SK-N-MC (cell line): ENCODE data around the gene SPATA31D3.
"Not testable (repeated sequence)": the region's sequence is repeated elsewhere in the genome, so short reads cannot be mapped to it uniquely, and the experiment has no call there.

ENCODE experiments used
- DNase-seq: peaks from one replicate; pipeline ENCODE4 v3.0.0-alpha.2; 2011; ENCODE audit warnings: low read depth, low spot score
- H3K27ac ChIP-seq: fragments of 200-600 bp; sonication (generic); 2 replicates; pipeline ENCODE4 v1.5.1; 2016; ENCODE audit warnings: mixed run types
- H3K36me3 ChIP-seq: fragments of 200-600 bp; sonication (generic); 2 replicates; pipeline ENCODE4 v1.6.1; 2017; ENCODE audit warnings: antibody characterized with exemption, low read length, mixed read lengths; ENCODE audit not compliant: insufficient read depth
- H3K4me3 ChIP-seq: fragments of 200-600 bp; sonication (generic); 2 replicates; pipeline ENCODE4 v1.5.1; 2016
- H3K9ac ChIP-seq: fragments of 200-600 bp; sonication (generic); 2 replicates; pipeline ENCODE4 v1.8.0; 2017; ENCODE audit warnings: mixed run types, mixed read lengths; ENCODE audit not compliant: insufficient read length
- H3K9me3 ChIP-seq: fragments of 200-600 bp; sonication (generic); 2 replicates; pipeline ENCODE4 v1.6.1; 2017; ENCODE audit warnings: low read depth, mild to moderate bottlenecking, antibody characterized with exemption, low read length, moderate library complexity, mixed read lengths
- EZH2 ChIP-seq: fragments of 200-600 bp; sonication (generic); IDR thresholded peaks from one replicate; pipeline ENCODE4 v1.6.1; 2017; ENCODE audit warnings: antibody characterized with exemption
- FOXP2 ChIP-seq: optimal IDR thresholded peaks from 2 replicates; pipeline ENCODE3; 2011; ENCODE audit warnings: mild to moderate bottlenecking, moderate library complexity; ENCODE audit not compliant: insufficient read depth; ENCODE audit errors: extremely low read length, control extremely low read depth
- POLR2AphosphoS5 ChIP-seq: IDR thresholded peaks from 2 replicates; pipeline ENCODE4 v1.6.1; 2012; ENCODE audit warnings: mild to moderate bottlenecking, low read depth, low read length, borderline replicate concordance

SPATA31D3 gene

DNA sequence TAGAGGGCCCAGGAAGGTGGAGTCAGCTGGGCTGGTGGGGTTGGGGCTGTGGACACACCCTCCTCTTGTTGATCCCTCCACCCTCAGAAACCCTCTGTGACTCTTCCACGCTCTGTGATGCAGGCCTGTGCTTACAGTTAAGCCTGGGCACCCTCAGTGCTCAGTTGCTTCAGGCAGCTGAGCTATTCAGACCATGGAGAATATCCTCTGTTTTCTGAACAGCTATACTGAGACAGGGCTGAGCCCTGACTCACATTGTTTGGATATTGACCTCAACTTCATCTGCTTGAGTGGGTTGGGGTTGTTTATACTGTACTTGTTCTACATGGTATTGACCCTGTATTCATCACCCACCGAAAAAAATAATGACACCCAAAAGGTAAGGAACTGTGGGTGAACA lies at the start of gene SPATA31D3:
Gene SPATA31D3 (plus strand): TSS at position 108 of the 400 bp plus-strand sequence. CDS start 86 bp downstream, at position 194.
- not testable (repeated sequence) for DNase-seq, H3K36me3 ChIP-seq, H3K9ac ChIP-seq, H3K9me3 ChIP-seq, H3K4me3 ChIP-seq, H3K27ac ChIP-seq

DNA sequence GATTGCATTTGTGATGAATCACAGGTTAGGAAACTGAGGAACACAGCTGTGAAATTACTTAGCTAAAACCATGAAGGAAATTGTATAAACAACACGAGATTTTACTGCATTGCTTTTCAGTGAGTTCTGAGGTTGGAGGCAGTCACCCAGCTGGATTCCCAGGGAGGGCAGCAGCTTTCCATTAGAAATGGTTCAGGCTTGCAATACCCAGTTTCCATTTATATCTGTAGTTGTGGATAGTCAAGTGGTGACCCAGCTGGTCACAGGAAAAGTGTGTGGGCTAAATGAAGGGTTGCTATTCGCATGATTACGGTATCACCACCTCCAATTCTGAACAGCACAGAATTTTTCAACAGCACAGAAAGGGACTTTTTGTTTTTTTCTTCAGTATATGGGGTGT lies 49.4 kb upstream of the SPATA31D3 start:
- DNase-seq, result no peak
- Histone ChIP-seq H3K4me3 (no peak overlapping the region), H3K36me3 (no peaks in the 10 kb centered on the region), H3K9me3 (no peaks in the 10 kb centered on the region), H3K9ac (no peak overlapping the region), H3K27ac (no peak overlapping the region)
- TF ChIP-seq POLR2AphosphoS5 (no peak), EZH2 (no peak), FOXP2 (no peak)

DNA sequence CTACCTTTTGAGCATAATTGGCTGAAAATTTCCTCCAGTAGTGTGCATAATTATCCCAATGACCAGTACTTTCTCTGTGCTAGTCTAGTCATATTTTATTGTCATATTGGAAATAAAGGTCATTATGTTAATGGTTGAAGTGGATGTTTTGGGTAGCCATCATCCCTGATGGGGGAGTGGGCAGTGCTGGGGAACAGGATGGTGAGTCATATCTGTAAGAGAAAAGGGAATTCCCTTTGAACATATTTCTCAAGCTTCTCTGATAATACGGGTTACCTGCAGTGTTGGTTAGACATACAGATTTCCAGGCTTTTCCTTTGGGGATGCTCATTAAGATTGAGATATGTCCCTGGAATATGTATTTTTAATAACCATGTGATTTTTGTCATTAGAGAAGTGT lies 48.4 kb upstream of the SPATA31D3 start:
- DNase-seq, result no peak
- no peaks in the 10 kb centered on the region for H3K36me3 ChIP-seq
- TF ChIP-seq EZH2 (no peak), POLR2AphosphoS5 (no peak), FOXP2 (no peak)
- no peak overlapping the region for H3K4me3 ChIP-seq
- no peaks in the 10 kb centered on the region for H3K9me3 ChIP-seq
- H3K27ac ChIP-seq, result no peak overlapping the region
- H3K9ac ChIP-seq, result no peak overlapping the region

DNA sequence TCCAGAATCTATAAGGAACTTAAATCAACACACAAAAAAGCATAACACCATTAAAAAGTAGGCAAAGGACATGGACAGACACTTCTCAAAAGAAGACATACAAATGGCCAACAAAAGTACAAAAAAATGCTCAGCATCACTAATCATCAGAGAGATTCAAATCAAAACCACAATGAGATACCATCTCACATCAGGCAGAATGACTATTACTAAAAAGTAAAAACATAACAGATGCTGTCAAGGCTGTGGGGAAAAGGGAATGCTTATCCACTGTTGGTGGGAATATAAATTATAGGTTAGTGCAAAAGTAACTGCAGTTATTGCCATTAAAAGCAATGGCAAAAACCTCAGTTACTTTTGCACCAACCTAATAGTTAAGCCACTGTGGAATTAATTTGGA lies 47.2 kb upstream of the SPATA31D3 start:
- Histone ChIP-seq H3K36me3 (no peaks in the 10 kb centered on the region), H3K9ac (no peak overlapping the region), H3K9me3 (no peaks in the 10 kb centered on the region), H3K27ac (no peak overlapping the region), H3K4me3 (no peak overlapping the region)
- no peak for TF ChIP-seq POLR2AphosphoS5
- no peak for TF ChIP-seq FOXP2
- TF ChIP-seq EZH2, result no peak
- no peak for DNase-seq

DNA sequence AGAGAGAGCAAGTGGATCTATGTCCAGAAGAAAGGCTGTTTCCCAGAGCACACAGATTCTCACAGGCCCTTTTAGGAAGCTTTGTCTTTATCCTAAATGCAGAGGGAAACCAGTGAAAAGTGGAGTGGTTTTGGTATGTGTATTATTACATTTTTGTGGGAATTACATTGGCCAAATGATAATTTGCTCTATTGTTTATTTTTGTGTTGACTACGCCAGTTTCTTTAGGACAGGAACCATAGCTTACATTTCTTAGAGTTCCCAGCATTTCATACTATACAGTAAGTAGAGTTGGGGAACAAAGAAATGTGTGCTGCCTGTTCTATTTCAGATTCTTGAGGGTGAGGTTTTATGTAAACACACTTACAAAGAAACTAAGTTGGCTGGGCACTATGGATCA lies 44.4 kb upstream of the SPATA31D3 start:
- no peak overlapping the region for H3K4me3 ChIP-seq
- no peak for DNase-seq
- H3K27ac ChIP-seq, result no peak overlapping the region
- TF ChIP-seq POLR2AphosphoS5, result no peak
- TF ChIP-seq FOXP2, result no peak
- no peak for TF ChIP-seq EZH2
- H3K9me3 ChIP-seq, result no peaks in the 10 kb centered on the region
- no peaks in the 10 kb centered on the region for H3K36me3 ChIP-seq
- H3K9ac ChIP-seq, result no peak overlapping the region

DNA sequence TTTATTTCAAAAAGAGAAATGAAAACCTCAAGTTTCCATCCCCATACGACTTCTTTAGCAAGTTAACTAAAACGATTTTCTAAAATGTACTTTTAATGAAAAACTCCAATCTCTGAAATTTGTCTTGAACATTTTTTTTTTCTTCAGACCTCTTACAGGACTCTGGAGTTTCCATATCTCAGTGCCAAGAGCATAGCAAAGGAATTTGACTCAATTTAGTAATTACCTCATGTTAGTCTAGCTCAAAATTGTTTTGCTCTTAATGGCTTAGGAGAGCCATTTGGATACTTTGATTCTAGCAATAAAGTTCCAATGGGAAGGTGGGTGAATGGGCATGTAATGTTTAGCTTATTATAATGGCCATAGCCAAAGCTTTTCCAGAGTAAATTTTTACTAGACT lies 41.1 kb upstream of the SPATA31D3 start:
- no peak for TF ChIP-seq FOXP2
- TF ChIP-seq POLR2AphosphoS5, result no peak
- TF ChIP-seq EZH2, result no peak
- H3K4me3 ChIP-seq, result no peak overlapping the region
- no peaks in the 10 kb centered on the region for H3K9me3 ChIP-seq
- H3K9ac ChIP-seq, result no peak overlapping the region
- H3K27ac ChIP-seq, result no peak overlapping the region
- H3K36me3 ChIP-seq, result no peaks in the 10 kb centered on the region
- no peak for DNase-seq

DNA sequence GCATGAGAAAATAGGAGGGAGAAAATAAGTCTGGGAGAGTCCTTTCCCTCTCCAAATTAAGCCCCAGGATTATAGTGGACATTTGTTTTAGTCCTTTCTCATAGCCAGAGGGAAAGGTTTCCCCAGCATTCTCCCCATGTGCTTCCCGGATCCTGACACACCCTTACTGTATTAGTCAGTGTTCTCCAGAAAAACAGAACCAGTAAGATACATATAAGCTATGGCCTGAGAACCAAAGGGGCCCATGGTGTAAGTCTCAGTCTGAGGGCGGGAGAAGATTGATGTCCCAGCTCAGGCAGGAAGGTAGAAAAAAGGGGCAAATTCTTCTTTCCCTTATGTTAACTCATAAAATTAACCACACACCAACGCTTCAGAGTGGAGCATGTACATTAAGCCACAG lies 40.7 kb upstream of the SPATA31D3 start:
- H3K9ac ChIP-seq, result no peak overlapping the region
- no peaks in the 10 kb centered on the region for H3K9me3 ChIP-seq
- TF ChIP-seq EZH2 (no peak), FOXP2 (no peak), POLR2AphosphoS5 (no peak)
- H3K4me3 ChIP-seq, result no peak overlapping the region
- DNase-seq, result no peak
- no peak overlapping the region for H3K27ac ChIP-seq
- H3K36me3 ChIP-seq, result no peaks in the 10 kb centered on the region

DNA sequence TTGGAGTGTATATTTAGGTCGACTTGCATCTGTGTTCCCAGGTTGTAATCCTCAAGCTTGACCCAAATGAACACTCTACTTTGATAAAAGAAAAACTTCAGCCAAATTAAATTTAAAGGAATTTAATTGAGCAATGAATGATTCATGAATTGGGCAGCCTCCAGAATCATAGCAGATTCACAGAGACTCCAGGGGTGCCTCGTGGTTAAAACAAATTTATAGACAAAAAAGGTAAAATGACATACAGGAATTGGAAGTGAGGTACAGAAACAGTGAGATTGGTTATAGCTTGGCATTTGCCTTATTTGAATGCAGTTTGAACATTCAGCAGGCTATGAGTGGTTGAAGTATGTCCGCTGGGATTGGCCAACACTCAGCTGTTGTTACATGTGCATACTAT lies 36.6 kb upstream of the SPATA31D3 start:
- Histone ChIP-seq H3K27ac (no peak overlapping the region), H3K36me3 (no peaks in the 10 kb centered on the region), H3K4me3 (no peak overlapping the region), H3K9ac (no peak overlapping the region), H3K9me3 (no peaks in the 10 kb centered on the region)
- TF ChIP-seq POLR2AphosphoS5, result no peak
- TF ChIP-seq EZH2, result no peak
- TF ChIP-seq FOXP2, result no peak
- no peak for DNase-seq

DNA sequence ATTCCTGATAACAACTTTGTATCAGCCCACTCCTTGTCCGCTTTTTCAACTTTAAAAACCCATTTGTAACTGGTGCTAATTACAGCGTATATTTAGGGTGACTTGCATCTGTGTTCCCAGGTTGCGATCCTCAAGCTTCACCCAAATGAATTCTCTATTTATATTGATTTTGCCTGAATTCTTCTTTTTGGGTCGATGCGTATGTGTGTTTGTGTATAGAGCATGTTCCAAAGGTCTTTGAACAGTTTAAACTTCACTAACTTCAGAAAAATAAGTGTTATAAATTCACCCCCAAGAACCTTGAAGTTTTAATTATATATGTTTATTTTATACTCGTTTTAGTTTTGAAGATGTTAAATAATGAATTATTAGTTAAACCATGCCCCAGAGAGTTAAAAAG lies 31.2 kb upstream of the SPATA31D3 start:
- no peak overlapping the region for H3K4me3 ChIP-seq
- H3K27ac ChIP-seq, result no peak overlapping the region
- no peak for DNase-seq
- H3K36me3 ChIP-seq, result no peaks in the 10 kb centered on the region
- H3K9ac ChIP-seq, result no peak overlapping the region
- no peaks in the 10 kb centered on the region for H3K9me3 ChIP-seq
- TF ChIP-seq EZH2 (no peak), POLR2AphosphoS5 (no peak)
